GM19467 (cell line): ENCODE data around the gene C4orf33.
"Not testable (repeated sequence)": the region's sequence is repeated elsewhere in the genome, so short reads cannot be mapped to it uniquely, and the experiment has no call there.

Source experiments
- ATAC-seq: cut with Tn5 transposase; IDR thresholded peaks from one replicate; pipeline ENCODE4 v1.9.1; 2021; ENCODE audit warnings: mild to moderate bottlenecking, moderate library complexity; ENCODE audit not compliant: unreplicated experiment

The C4orf33 gene

GRCh38 chr4:129095811-129096454, at the start of gene C4orf33:
Gene C4orf33 (plus strand): TSS chr4:129096152. CDS start chr4:129102611, 6,459 bp downstream.
- ATAC-seq: peak; percentile 41

GRCh38 chr4:129059028-129059427, 36.9 kb upstream of the C4orf33 start:
- no peak for ATAC-seq

GRCh38 chr4:129062580-129062979, 33.4 kb upstream of the C4orf33 start:
- ATAC-seq: no peak

DNA sequence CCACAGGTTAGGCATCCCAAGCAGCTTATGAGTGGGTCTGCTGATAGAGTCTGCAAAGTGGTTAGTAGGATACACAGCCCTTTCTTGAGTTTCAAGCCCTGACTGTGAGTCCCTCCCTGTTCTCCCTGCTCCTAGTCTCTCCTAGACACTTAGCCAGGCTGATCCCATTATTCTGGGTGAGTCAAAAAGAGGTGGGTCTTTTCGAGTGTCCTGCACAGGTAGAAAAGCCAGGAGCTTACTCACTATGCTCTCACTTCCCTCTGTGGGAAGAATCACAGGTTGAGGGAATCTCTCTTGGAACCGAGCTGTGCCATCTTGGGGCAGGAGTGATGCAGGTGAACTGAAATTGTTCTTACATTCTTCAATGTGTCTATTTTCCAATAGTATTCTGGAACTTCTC, 32.3 kb upstream of the C4orf33 start:
- no peak for ATAC-seq

DNA sequence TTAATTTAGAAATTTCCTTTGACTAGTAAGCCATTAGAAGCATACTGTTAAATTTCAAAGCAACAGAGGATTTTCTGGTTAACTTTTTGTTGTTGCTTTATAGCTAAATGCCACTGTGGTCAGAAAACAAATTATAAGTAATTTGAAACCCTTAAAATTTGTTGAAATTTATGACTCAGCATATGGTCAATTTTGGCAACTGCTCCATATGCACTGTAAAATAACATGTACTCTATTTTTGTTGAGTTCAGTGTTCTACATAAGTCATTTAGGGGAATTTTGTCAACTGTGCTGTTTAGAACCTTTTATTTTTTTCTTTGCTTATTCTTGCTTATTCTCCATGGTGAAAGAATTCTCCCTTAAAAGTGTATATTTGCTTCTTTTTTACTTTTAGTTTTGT, 31.2 kb upstream of the C4orf33 start:
- ATAC-seq: no peak

DNA sequence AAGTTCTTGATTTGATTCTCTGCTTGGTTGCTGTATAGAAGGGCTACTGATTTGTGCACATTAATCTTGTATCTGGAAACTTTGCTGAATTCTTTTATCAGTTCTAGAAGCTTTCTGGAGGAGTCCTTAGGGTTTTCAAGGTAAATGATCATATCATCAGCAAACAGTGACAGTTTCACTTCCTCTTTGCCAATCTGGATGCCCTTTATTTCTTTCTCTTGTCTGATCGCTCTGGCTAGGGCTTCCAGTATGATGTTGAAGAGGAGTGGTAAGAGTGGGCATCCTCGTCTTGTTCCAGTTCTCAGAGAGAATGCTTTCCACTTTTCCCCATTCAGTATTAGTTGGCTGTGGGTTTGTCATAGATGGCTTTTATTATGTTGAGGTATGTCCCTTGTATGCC, 26.4 kb upstream of the C4orf33 start:
- not testable (repeated sequence) for ATAC-seq

GRCh38 chr4:129077326-129077725, 18.6 kb upstream of the C4orf33 start:
- ATAC-seq: no peak

DNA sequence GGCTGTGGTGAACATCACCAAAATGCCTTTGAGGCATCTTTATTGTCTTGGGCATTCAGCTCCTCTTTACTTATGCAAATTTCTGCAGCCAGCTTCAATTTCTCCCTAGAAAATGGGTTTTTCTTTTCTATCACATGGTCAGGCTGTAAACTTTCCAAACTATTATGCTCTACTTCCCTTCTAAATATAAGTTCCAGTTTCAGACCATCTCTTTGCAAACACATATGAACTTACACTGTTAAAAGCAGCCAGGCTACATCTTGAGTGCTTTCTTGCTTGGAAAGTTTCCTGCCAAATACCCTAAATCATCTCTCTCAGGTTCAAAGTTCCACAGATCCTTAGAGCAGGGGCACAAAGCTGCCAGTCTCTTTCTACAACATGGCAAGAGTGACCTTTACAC, 15.8 kb upstream of the C4orf33 start:
- no peak for ATAC-seq

DNA sequence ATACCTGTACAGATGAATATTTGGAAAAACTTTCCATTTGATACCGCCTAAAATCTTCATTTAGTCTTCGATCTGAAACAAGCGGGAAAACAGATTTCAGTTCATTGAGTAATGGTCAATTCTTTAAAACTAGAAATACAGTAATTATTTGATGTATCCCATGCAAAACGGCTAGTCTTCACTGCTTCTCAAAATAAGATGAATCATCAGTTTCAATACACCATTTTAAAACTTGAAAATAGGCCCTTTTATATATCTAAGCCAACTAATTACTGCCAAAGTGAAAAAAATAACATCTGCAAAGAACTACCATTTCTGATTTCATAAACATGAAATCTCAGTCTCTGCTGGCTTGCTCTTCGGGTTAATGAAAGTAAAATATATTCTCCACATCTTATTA, 13.7 kb upstream of the C4orf33 start:
- no peak for ATAC-seq

DNA sequence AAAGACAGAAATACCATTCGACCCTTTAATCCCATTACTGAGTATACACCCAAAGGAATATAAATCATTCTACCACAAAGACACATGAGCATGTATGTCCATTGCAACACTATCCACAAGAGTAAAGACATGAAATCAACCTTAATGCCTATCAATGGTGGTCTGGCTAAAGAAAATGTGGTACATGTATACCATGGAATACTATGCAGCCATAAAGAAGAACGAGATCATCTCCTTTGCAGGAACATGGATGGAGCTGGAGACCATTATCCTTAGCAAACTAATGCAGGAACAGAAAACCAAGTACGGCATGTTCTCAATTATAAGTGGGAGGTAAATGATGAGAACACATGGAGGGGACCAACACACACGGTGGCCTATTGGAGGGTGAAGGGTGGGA, 10.5 kb upstream of the C4orf33 start:
- no peak for ATAC-seq

GRCh38 chr4:129087516-129087915, 8.4 kb upstream of the C4orf33 start:
- no peak for ATAC-seq

GRCh38 chr4:129092631-129093190, 3.2 kb upstream of the C4orf33 start:
- ATAC-seq: no peak

DNA sequence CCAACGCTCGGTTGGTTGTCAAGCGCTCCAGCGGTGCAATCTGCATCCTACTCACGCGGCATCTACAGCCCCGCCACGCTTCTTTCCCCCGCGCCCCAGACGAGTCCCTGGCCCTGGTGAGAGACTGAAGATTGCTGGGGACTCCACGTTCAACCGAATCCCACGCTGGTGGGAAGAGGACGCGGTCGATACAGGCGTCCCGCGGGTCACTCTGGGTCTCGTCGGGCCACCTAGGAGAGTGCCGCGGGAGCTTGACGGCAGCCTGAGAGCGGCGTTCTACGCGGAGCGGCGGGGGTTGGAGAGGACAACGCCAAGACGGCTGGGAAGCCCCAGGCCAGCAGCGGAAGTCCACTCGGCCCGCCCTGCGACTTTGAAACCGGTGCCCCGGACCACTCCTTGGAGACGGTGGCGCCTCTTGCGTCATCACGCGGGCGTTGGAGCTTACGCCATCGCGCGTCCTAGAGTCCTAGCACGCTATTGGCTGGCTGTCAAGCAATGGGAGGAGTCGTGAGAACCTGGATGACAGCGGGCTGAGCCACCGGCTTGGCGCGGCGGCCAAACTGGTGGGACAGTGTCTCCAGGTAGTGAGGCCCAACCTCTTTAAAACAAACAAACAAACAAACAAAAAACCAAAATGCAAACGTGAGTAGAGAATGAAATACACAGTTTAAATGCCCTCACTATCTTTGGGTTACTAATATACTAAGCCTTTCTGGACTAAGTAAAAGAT, 2.6 kb upstream of the C4orf33 start, which contains the start of gene SCLT1:
Gene SCLT1, minus strand, starts transcription at position 349 of the 730 bp plus-strand sequence. CDS start 436 bp downstream, outside the sequence.
- peak; percentile 97 for ATAC-seq

- ATAC-seq: no peak
Observed at GRCh38 chr4:129094347-129094746, 1.6 kb upstream of the C4orf33 start.

DNA sequence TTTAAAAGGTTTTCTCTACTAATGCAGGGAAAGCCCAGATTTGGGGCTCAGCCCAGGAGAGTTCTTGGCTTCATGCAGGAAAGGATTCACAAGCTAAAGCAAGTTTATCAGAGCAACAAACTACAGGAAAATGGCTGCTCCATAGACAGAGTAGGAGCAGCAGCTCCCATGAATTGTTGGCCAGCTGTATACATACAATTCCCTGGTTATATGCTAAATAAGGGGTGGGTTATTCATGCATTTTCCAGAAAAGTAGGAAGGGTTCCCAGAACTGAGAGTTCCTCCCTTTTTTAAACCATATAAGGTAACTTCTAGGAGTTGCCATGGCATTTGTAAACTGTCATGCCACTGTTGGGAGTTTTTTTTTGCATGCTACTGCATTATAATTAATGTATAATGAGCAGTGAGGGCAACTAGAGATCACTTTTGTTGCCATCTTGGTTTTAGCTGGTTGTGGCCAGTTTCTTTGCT, 2.6 kb downstream of the C4orf33 start:
- no peak for ATAC-seq

GRCh38 chr4:129109965-129110824, 14.2 kb downstream of the C4orf33 start:
- no peak for ATAC-seq

DNA sequence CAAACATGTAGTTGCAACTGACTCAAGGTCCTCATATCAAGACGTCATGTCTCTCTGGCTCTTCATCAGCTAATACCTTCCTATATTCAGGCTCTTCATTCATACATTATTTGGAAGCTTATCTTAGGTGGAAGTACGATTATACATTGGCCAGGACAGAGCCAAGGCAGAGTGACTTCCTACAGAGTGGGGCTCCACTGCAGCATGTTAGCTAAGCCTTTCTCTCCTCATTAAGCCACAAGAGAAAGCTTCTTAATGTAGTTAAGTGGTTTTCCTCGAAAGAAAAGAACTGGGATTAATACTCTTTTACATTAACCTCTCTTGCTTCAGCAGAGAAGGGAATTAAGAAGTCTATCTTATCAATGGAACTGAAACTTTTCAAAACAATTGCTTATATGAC, 15.0 kb downstream of the C4orf33 start:
- ATAC-seq: no peak

- no peak for ATAC-seq
Observed at GRCh38 chr4:129111919-129112318, 16.0 kb downstream of the C4orf33 start.

DNA sequence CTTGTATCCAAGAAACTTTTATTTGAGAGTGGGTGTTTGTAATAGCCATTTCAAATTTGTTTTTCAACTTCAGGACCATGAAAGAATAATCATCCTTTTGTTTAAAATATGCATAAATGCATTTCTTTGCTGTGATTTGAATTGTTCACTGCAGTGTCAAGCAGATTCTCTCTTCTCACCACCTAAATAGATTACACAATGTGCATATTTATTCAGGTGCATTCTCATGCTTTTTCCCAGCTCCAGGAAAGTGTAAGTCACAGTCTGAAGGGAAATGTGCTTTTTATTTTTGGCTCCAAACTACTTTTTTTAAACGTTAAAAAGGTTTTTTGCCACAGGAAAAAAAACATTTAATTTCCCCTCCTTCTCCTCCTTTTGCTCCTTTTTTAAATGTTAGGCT, 17.5 kb downstream of the C4orf33 start:
- no peak for ATAC-seq

GRCh38 chr4:129113919-129114318, 18.0 kb downstream of the C4orf33 start:
- ATAC-seq: no peak

DNA sequence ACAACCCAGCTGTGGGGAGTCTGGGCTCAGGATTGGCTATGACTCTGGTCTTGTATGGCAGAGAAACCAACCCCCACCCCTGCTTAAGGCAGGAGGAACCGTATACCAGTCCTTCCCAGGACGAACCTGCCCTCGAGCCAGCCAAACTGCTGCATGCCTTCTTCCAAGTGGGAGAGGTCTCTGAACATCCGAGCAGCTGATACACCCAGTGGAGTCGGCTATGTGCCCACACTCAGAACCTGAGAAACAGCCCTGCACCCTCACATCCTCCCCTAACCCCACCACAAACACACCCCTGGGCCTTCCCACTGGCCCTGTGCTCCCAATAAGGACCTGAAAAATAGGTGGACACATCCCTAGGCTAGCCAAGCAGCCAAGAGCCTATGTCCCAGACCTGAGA, 21.8 kb downstream of the C4orf33 start:
- ATAC-seq: no peak
